GM08714 (cell line): ENCODE data around the gene MR1.

Experiments used
- H3K4me3 ChIP-seq: fragments of 200-500 bp; sonication (Bioruptor generic); 2 replicates; pipeline ENCODE4 v1.5.1; 2014; ENCODE audit warnings: mild to moderate bottlenecking, low read length, inconsistent platforms
- ZNF274 ChIP-seq: IDR thresholded peaks from 2 replicates; pipeline ENCODE4 v1.6.1; 2012; ENCODE audit warnings: mild to moderate bottlenecking, low read depth, low read length

MR1 gene

GRCh38 chr1:181064011-181064623 lies 30.3 kb downstream of the MR1 start:
- TF ChIP-seq ZNF274 = no peak
- no peak overlapping the region for H3K4me3 ChIP-seq

GRCh38 chr1:181064702-181065101 lies 30.9 kb downstream of the MR1 start:
- no peak overlapping the region for H3K4me3 ChIP-seq
- no peak for TF ChIP-seq ZNF274

- H3K4me3 ChIP-seq = no peak overlapping the region
- no peak for TF ChIP-seq ZNF274
These were observed 39.9 kb downstream of the MR1 start for GRCh38 chr1:181073638-181074037.

DNA sequence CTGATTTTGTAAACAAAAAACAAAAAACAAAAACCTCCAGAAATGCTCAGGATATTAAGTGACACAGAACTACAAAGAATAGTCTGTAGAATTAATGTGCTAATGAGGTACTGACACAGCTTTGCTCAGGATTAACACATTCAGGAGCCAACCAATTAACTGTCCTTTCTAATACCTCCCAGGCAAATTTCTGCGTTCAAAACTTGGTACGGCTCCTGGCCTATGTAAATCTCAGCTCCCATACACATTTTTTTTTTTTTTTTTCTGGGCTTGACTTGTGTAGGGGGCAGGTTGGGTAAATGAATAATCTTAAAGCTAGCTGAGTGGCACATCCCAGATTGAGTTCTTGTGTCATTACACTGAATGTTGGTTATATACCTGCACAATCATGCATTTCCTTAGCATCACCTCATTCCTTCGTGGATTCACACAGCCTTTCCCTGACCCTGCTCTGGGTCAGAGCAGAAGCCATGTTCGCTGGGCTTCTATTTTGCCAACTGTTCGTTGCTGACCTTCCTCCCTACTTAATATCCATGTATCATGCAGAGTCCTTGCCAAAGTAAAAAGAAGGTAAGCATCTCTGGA lies 42.1 kb downstream of the MR1 start:
- H3K4me3 ChIP-seq = no peak overlapping the region
- TF ChIP-seq ZNF274 = no peak

DNA sequence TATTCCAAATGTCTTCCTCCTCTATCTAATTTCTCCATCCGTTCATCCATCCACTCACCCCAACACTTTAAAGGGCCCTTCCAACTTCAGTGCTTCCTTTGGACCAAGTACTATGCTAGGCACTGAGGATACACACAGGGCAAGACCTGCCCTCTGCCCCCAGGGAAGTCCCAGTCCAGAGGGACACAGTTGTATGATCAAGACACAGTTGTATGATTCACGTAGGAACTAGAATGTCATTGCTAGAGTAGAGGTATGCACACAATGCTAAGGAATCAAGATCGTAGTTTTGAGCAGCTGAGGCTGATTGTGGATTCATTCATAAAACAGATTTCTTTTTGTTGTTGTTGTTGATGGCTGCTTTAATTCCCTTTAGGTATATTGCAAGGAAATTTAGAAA lies 43.1 kb downstream of the MR1 start:
- H3K4me3 ChIP-seq = no peak overlapping the region

DNA sequence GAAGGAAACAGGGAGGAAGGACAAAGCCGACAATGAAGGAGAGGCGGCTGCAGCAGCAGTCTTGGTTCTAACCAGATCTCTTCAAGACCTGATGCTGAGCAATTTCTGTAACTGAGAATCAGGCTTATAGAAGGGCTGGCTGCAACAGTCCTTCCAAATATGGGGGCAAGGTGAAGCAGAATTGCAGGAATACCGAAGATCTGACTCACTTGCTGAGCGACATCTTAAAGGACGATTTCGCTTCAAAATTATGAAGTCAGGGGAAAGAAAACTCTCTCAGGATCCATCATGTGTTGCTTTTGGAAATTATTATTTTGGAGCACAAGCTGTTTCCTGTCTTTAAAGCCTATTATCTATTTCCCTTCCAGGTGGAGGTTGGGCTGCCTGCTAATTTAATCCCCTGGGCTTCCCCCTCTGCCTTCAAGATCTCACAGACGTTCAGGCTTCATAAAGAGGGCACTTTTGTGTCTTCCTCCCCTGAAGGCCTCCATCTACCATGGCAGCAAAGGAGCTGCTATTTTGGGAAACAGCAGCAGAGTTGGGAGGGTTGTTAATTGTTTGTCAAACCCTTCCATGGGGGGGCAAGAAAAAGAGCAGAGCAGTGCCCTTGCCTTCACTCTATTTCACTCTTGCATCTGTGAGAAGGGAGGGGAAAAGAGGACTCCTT lies 43.9 kb downstream of the MR1 start:
- no peak for TF ChIP-seq ZNF274
- H3K4me3 ChIP-seq = no peak overlapping the region; the same call in 1 of the 2 replicates

More for the DNA sequence above, 43.1 kb downstream of the MR1 start:
- TF ChIP-seq ZNF274 = no peak

GRCh38 chr1:181079382-181079781 lies 45.6 kb downstream of the MR1 start:
- no peak overlapping the region for H3K4me3 ChIP-seq
- no peak for TF ChIP-seq ZNF274

- no peak for TF ChIP-seq ZNF274
- H3K4me3 ChIP-seq = no peak overlapping the region
These were observed 46.1 kb downstream of the MR1 start for GRCh38 chr1:181079920-181080319.

GRCh38 chr1:181080556-181080955 lies 46.8 kb downstream of the MR1 start:
- TF ChIP-seq ZNF274 = no peak
- no peak overlapping the region for H3K4me3 ChIP-seq

DNA sequence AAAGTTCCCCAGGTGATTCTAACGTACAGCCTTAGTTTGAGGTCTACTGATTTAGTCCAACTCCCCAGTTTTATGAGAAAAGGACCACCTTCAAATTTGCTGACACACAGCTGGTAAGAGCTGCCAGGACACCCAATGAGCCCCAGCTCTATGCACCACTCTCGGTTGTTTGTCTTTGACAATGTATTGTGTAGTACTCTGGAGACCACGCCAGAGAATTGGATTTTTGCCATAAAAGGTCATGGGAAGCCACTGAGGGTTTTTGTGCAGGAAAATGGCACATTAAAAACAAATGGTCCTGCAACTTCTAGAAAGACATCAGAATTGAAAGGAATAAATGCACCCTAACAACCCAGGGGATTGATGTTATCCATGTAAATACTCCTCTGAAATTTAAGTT lies 47.6 kb downstream of the MR1 start:
- TF ChIP-seq ZNF274 = no peak

GRCh38 chr1:181083842-181084605 lies 50.2 kb downstream of the MR1 start:
- no peak overlapping the region for H3K4me3 ChIP-seq
- TF ChIP-seq ZNF274 = no peak

More for the DNA sequence above, 47.6 kb downstream of the MR1 start:
- H3K4me3 ChIP-seq = no peak overlapping the region

DNA sequence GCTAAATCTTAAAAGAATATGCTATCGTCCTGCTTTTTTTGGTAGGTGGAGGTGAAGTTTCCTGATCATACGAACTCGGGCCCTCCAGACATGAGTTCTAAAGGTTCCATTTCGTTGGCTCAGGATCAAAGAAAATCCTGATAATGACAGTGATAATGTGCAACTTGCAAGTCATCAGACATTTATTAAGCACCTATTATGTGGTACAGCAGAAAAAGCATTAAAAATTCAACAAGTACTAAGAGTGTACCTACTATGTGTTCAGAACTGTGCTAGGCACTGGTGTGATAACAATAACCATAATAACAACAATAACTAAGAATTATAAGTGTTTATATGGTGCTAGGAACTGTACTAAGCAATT lies 50.8 kb downstream of the MR1 start:
- TF ChIP-seq ZNF274 = no peak
- H3K4me3 ChIP-seq = no peak overlapping the region

DNA sequence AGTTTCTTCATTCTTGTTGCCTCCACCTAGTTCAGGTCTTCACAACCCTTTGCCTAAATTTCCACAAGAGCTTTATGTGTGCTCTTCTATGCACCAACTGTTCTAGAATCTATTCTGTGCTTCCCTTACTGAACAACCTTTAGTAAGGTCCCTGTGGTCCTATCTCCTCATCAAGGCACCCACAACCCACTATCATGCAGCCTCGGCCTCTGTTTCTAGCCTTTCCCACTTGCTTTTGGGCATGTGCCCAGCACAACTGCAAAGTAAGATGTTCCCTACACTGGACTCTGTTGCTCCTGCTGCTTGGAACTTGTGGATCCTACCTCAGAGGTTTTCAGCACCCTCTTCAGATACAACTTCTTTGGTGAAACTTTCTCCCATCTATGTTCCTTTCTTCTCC lies 52.3 kb downstream of the MR1 start:
- no peak for TF ChIP-seq ZNF274
- H3K4me3 ChIP-seq = no peak overlapping the region

- H3K4me3 ChIP-seq = peak overlapping the region; percentile 45; the same call in 1 of the 2 replicates
- TF ChIP-seq ZNF274 = no peak
These were observed 53.1 kb downstream of the MR1 start for GRCh38 chr1:181086926-181087325.
